HepG2 (cell line): ENCODE data around the gene SSR2. TPM values are rescaled to one million over a fixed set of nuclear protein-coding genes. Genes with fewer than 3 reads are reported as not detected.
A peak's percentile ranks its signal among the peaks of the same experiment; 100 is the strongest.

Source experiments
- AHDC1 ChIP-seq: sonication (generic); formaldehyde crosslinking; IDR thresholded peaks from 2 replicates; pipeline ENCODE4 v1.5.1; 2020; ENCODE audit warnings: mild to moderate bottlenecking, missing genetic modification reagents, borderline replicate concordance
- AHR ChIP-seq: IDR thresholded peaks from 2 replicates; pipeline ENCODE4 v1.6.1; 2018; ENCODE audit warnings: missing genetic modification reagents, missing compliant biosample characterization
- ARHGAP35 ChIP-seq: sonication (generic); formaldehyde crosslinking; IDR thresholded peaks from 2 replicates; pipeline ENCODE4 v1.9.0; 2022; ENCODE audit warnings: mild to moderate bottlenecking, inconsistent platforms, moderate library complexity, missing genetic modification reagents, borderline replicate concordance
- JARID2 ChIP-seq: sonication (generic); formaldehyde crosslinking; IDR thresholded peaks from 2 replicates; pipeline ENCODE4 v1.8.1; 2023; ENCODE audit warnings: missing genetic modification reagents, inconsistent platforms; ENCODE audit not compliant: insufficient replicate concordance
- POLR2A ChIP-seq, 2 experiments: IDR thresholded peaks; 2 replicates each; pipeline ENCODE4 v1.6.1; 2011; ENCODE audit warnings: low read depth in 2 of 2, low read length in 2 of 2, mild to moderate bottlenecking in 1 of 2, moderate library complexity in 1 of 2; ENCODE audit not compliant: insufficient read depth in 1 of 2
- PTBP1 ChIP-seq: fragments of 200-400 bp; formaldehyde crosslinking; IDR thresholded peaks from 2 replicates; pipeline ENCODE4 v1.6.1; 2018; ENCODE audit warnings: low read length, low read depth; ENCODE audit not compliant: poor library complexity, severe bottlenecking
- SSRP1 ChIP-seq: IDR thresholded peaks from 2 replicates; pipeline ENCODE4 v1.6.1; 2016; ENCODE audit warnings: control low read depth
- THRA ChIP-seq: sonication (generic); formaldehyde crosslinking; IDR thresholded peaks from 2 replicates; pipeline ENCODE4 v1.4.0; 2020; ENCODE audit warnings: missing genetic modification reagents, borderline replicate concordance
- ZBTB34 ChIP-seq: sonication (generic); formaldehyde crosslinking; IDR thresholded peaks from 2 replicates; pipeline ENCODE4 v1.8.0; 2022; ENCODE audit warnings: mild to moderate bottlenecking, missing genetic modification reagents
- ZMAT3 ChIP-seq: sonication (generic); formaldehyde crosslinking; conservative IDR thresholded peaks from 2 replicates; pipeline ENCODE4 v1.7.0; 2021; ENCODE audit warnings: missing genetic modification reagents
- ZNF143 ChIP-seq: sonication (generic); formaldehyde crosslinking; IDR thresholded peaks from 2 replicates; pipeline ENCODE4 v1.4.0; 2020; ENCODE audit warnings: missing genetic modification reagents
- ZNF329 ChIP-seq: sonication (generic); formaldehyde crosslinking; IDR thresholded peaks from 2 replicates; pipeline ENCODE4 v1.9.0; 2021; ENCODE audit warnings: low read depth, mild to moderate bottlenecking, missing genetic modification reagents
- ZNF350 ChIP-seq: sonication (generic); formaldehyde crosslinking; IDR thresholded peaks from 2 replicates; pipeline ENCODE4 v1.4.0; 2020; ENCODE audit warnings: mild to moderate bottlenecking, low read depth, missing genetic modification reagents, borderline replicate concordance
- ZNF382 ChIP-seq: sonication (generic); formaldehyde crosslinking; IDR thresholded peaks from 2 replicates; pipeline ENCODE4 v1.5.0; 2020; ENCODE audit warnings: missing genetic modification reagents, mild to moderate bottlenecking, borderline replicate concordance
- ZNF460 ChIP-seq: sonication (generic); formaldehyde crosslinking; IDR thresholded peaks from 2 replicates; pipeline ENCODE4 v1.5.1; 2020; ENCODE audit warnings: missing genetic modification reagents, mild to moderate bottlenecking, borderline replicate concordance
- ZNF503 ChIP-seq: sonication (generic); formaldehyde crosslinking; IDR thresholded peaks from 2 replicates; pipeline ENCODE4 v1.4.0; 2020; ENCODE audit warnings: missing genetic modification reagents
- ZNF761 ChIP-seq: sonication (generic); formaldehyde crosslinking; conservative IDR thresholded peaks from 2 replicates; pipeline ENCODE4 v1.4.0; 2020; ENCODE audit warnings: mild to moderate bottlenecking, missing genetic modification reagents
- ZNF781 ChIP-seq: sonication (generic); formaldehyde crosslinking; IDR thresholded peaks from 2 replicates; pipeline ENCODE4 v1.5.1; 2020; ENCODE audit warnings: borderline replicate concordance, mild to moderate bottlenecking, missing genetic modification reagents; ENCODE audit errors: not compliant biosample characterization
- polyA plus RNA-seq, 8 experiments: library from polyadenylated mRNA; depleted of rRNA in 3 of 8; stranded (reverse) in 7 of 8; unstranded in 1 of 8; fragments of >200 nt; fragmentation: Illumina TruSeq in 4 of 8; extraction: Trizol in 4 of 8; gene quantifications; 2 replicates each; pipeline versions ENCODE4 v1.2.1 to v1.2.3, GENCODE V29; 2011 to 2016; ENCODE audit warnings: low read depth in 4 of 8, missing spikeins in 1 of 8, mixed read lengths in 1 of 8; ENCODE audit not compliant: insufficient read depth in 1 of 8
- total RNA-seq, 5 experiments: library from RNA; depleted of rRNA; stranded (reverse); fragments of >200 nt; fragmentation: Illumina TruSeq; extraction: Trizol; gene quantifications; 2 replicates each; pipeline ENCODE4 v1.2.3, GENCODE V29; 2016; ENCODE audit warnings: low read depth in 1 of 5

SSR2 gene
- total and polyA plus RNA-seq, 2 of the 13 experiments (the other 11 are each of a cell fraction or from before 2014, with no cell fraction given), result 284 to 461 TPM

- no peak for TF ChIP-seq AHDC1
- TF ChIP-seq ZNF781 (CRISPR knock-in tag), result no peak
- TF ChIP-seq AHR (CRISPR knock-in tag), result peak; percentile 95
- TF ChIP-seq ZNF329 (CRISPR knock-in tag), result no peak
- peak; percentile 50 to 89; a peak in 3 of 4 replicates for TF ChIP-seq POLR2A (IDR thresholded peaks at IDR 0.05; ENCODE audit: insufficient read depth in 1 of 2, low read depth in 2 of 2, low read length in 2 of 2)
- peak; percentile 38; the same call in 1 of the 2 replicates for TF ChIP-seq ZBTB34
- TF ChIP-seq ZNF350, result peak; percentile 84; the same call in 1 of the 2 replicates
- peak; percentile 49; the same call in 1 of the 2 replicates for TF ChIP-seq THRA (CRISPR knock-in tag)
- no peak for TF ChIP-seq SSRP1 (CRISPR knock-in tag)
- TF ChIP-seq ZNF143 (CRISPR knock-in tag), result peak; percentile 100
- peak; percentile 62; the same call in 1 of the 2 replicates for TF ChIP-seq ARHGAP35 (CRISPR knock-in tag)
- TF ChIP-seq PTBP1, result no peak
- TF ChIP-seq ZNF503 (CRISPR knock-in tag), result peak; percentile 41; the same call in 1 of the 2 replicates
- no peak for TF ChIP-seq ZNF382 (CRISPR knock-in tag)
- no peak for TF ChIP-seq JARID2 (CRISPR knock-in tag)
- TF ChIP-seq ZNF761 (CRISPR knock-in tag), result 0 out of 2 replicates have a peak, but pooled peaks have one; percentile 52
- TF ChIP-seq ZMAT3 (CRISPR knock-in tag), result no peak; the same call in 1 of the 2 replicates
- no peak; the same call in 1 of the 2 replicates for TF ChIP-seq ZNF460 (CRISPR knock-in tag)
These were observed 33.9 kb upstream of the SSR2 start, which contains the start of gene LAMTOR2 (continued) for GRCh38 chr1:156054500-156055280.
